Right kidney (tissue), 1 donor: Measurements from ENCODE around the gene ASB1.

Source experiments
- DNase-seq: peaks from one replicate; pipeline ENCODE4 v3.0.0-alpha.2; 2016

The ASB1 gene

DNA sequence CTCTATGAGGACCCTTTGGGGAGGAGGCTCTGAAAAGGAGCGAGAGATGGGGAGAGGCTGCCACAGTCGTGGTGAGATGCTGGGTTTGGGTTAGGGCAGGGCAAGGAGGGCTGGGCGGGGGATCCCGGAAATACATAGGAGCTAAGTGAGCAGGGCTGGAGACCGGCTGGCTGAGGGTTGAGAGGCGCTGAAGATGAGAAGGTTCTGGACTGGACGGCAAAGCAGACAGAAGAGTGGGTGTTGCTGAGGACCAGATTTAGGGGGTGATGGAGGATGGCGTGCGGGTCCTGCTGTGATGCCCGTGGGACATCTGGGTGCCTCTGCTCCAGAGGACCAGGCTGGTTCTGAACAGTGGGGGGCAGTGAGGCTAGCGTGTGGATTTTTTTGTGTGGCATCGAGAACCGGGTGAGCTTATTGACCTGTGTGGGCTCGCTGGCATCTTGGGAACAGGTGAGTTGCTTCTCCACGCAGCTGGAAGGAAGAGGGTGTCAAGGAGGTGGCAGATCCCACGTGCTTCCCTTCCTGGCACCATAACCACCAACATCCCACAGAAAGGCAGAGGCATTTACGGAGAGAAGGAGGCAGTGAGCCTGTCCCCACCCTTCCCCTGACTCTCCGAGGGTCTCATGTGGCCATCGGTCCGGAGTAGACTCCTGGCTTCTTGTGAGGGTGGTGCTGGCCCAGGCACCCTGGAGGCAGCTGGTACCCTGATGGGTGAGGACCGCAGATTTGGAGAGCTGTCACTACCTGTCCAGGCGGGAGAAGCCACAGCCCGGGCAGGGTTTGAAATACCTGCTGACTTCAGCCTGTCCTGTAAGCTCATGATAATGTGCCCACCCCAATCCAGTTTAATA, 70.3 kb downstream of the ASB1 start:
- no peak for DNase-seq

- DNase-seq = no peak
Observed at GRCh38 chr2:238497610-238498005, 70.9 kb downstream of the ASB1 start.

GRCh38 chr2:238498188-238498587, 71.5 kb downstream of the ASB1 start:
- DNase-seq = no peak

- DNase-seq = no peak
Observed at GRCh38 chr2:238498691-238499295, 72.1 kb downstream of the ASB1 start.

DNA sequence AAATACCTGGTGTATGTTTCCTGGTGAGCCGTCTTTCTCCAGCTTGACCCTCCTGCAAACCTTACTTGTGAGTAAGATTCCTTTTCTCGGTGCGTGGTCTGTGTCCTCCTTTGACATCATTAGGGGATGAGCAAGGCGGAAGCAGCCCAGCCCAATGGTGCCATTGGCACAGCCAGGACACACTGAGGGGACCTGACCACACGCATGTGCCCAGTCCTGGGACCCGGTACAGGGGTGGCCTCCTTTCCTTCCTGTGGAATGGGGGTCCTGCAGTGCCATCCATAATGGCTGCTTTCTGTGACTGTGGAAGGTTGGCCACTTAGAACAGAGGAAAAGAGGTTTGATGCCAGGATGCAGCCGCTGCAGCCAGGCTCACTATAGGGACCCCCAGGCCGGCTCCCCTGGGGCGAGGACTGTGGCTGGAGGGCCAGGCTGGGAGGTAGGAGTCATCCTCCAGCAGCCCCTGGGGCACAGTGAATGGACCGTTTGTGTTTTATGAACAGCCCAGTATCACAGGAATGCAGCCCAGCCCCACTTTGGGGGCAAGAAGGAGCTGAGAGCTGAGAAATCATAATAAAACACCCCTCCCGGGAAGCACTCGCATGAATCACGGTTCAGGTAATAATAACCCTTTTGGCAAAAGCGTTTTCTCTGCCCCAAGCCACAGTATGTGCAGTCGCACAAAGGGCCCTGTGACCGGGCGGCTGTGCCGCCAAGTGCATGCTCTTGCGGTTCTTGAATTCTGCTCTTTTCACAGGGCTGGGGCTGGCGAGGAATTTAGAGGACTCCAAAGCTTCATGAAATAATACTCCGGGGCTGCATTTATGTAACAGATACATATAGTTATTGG, 73.2 kb downstream of the ASB1 start:
- DNase-seq = no peak

- no peak for DNase-seq
Observed at GRCh38 chr2:238501311-238501710, 74.6 kb downstream of the ASB1 start.
